HCT116 (cell line): ENCODE results near the gene RETSAT. TPM values are rescaled to one million over a fixed set of nuclear protein-coding genes. Genes with fewer than 3 reads are reported as not detected.

Source experiments
- ATAC-seq: fragments of 200-7000 bp; cut with Tn5 transposase; 2 replicates; pipeline ENCODE4 v1.9.1; 2020; ENCODE audit warnings: mild to moderate bottlenecking, moderate library complexity
- BruUV-seq: library from RNA; stranded (reverse); fragments of 400-500 nt; replicated peaks from 2 replicates; lab custom pipeline; 2021; lab: Mats Ljungman, UMichigan
- CTCF ChIA-PET: fragments of 300-600 bp; sonication (Branson Sonifier 250); formaldehyde crosslinking; loops from one replicate; lab custom pipeline; 2021; ENCODE audit warnings: antibody characterized with exemption; lab: Charles Lee
- POLR2A ChIA-PET: fragments of 300-600, 350-600 bp; sonication (Branson Sonifier 250); formaldehyde crosslinking; loops from one replicate; lab custom pipeline; 2021; ENCODE audit warnings: antibody characterized with exemption; lab: Charles Lee
- RAD21 ChIA-PET, 2 experiments: fragments of 300-600 bp; sonication (Branson Sonifier 250); formaldehyde crosslinking; loops; one replicate each; lab custom pipeline; 2023; ENCODE audit warnings: low total read pairs in 2 of 2; ENCODE audit not compliant: uncharacterized antibody in 2 of 2, unreplicated experiment in 2 of 2, low non-redundant PET in 1 of 2; lab: Charles Lee
- DNase-seq: peaks from one replicate; pipeline ENCODE4 v3.0.0-alpha.2; 2010; ENCODE audit warnings: low read depth, low spot score
- H2AFZ ChIP-seq: fragments of 200-600 bp; shearing (Covaris generic), sonication (generic); 2 replicates; pipeline ENCODE4 v1.6.1; 2017; ENCODE audit warnings: low read depth, mixed run types, mixed read lengths, antibody characterized with exemption, low read length; ENCODE audit not compliant: poor library complexity, severe bottlenecking
- H3K27ac ChIP-seq: 2 replicates; pipeline ENCODE4 v1.5.1; 2012; ENCODE audit warnings: low read depth, low read length
- H3K27me3 ChIP-seq: fragments of 200-600 bp; sonication (generic); 2 replicates; pipeline ENCODE4 v1.6.1; 2016; ENCODE audit warnings: mixed run types, low read length, mixed read lengths; ENCODE audit not compliant: insufficient read depth
- H3K36me3 ChIP-seq, 2 experiments: fragments of 200-500 bp in 1 of 2; fragments of 200-600 bp in 1 of 2; sonication (Bioruptor generic) in 1 of 2; sonication (generic) in 1 of 2; 2 replicates each; pipeline versions ENCODE4 v1.5.1 to v1.6.1; 2014 to 2016; ENCODE audit warnings: low read length in 2 of 2, inconsistent platforms in 1 of 2, mixed read lengths in 1 of 2, mixed run types in 1 of 2; ENCODE audit not compliant: insufficient read depth in 2 of 2, control insufficient read depth in 1 of 2
- H3K4me1 ChIP-seq, 2 experiments: fragments of 200-600 bp in 1 of 2; sonication (generic) in 1 of 2; 2 replicates each; pipeline versions ENCODE4 v1.5.1 to v1.6.1; 2012 to 2017; ENCODE audit warnings: low read length in 2 of 2, inconsistent platforms in 1 of 2, mild to moderate bottlenecking in 1 of 2, mixed read lengths in 1 of 2, mixed run types in 1 of 2, moderate library complexity in 1 of 2; ENCODE audit not compliant: insufficient read depth in 2 of 2, control insufficient read depth in 1 of 2
- H3K4me2 ChIP-seq: fragments of 200-600 bp; sonication (generic); 2 replicates; pipeline ENCODE4 v1.6.1; 2017; ENCODE audit warnings: mixed run types, low read length, mixed read lengths
- H3K4me3 ChIP-seq, 2 experiments: fragments of 200-600 bp in 1 of 2; sonication (generic) in 1 of 2; replicated peaks in 1 of 2; 2 replicates each; pipeline ENCODE4 v1.5.1; 2011 to 2016; ENCODE audit warnings: low read length in 2 of 2, control low read depth in 1 of 2, low read depth in 1 of 2, mild to moderate bottlenecking in 1 of 2, mixed read lengths in 1 of 2, mixed run types in 1 of 2
- H3K79me2 ChIP-seq: fragments of 200-600 bp; sonication (generic); 2 replicates; pipeline ENCODE4 v1.6.1; 2017; ENCODE audit warnings: mild to moderate bottlenecking, mixed run types, low read length, moderate library complexity, mixed read lengths; ENCODE audit not compliant: insufficient read depth
- H3K9ac ChIP-seq: fragments of 200-600 bp; sonication (generic); 2 replicates; pipeline ENCODE4 v1.6.1; 2016; ENCODE audit warnings: low read length, mixed read lengths
- H3K9me2 ChIP-seq: fragments of 200-600 bp; sonication (generic), shearing (Covaris generic); 2 replicates; pipeline ENCODE4 v1.6.1; 2017; ENCODE audit warnings: mixed run types, mild to moderate bottlenecking, moderate library complexity; ENCODE audit not compliant: insufficient read depth
- H3K9me3 ChIP-seq, 2 experiments: fragments of 200-500 bp in 1 of 2; fragments of 200-600 bp in 1 of 2; sonication (Bioruptor generic) in 1 of 2; sonication (generic) in 1 of 2; 2 replicates each; pipeline ENCODE4 v1.6.1; 2014 to 2017; ENCODE audit warnings: low read length in 2 of 2, mixed read lengths in 2 of 2, inconsistent platforms in 1 of 2, low read depth in 1 of 2, mild to moderate bottlenecking in 1 of 2, mixed run types in 1 of 2, moderate library complexity in 1 of 2; ENCODE audit not compliant: control insufficient read depth in 1 of 2, insufficient read depth in 1 of 2
- H4K20me1 ChIP-seq: fragments of 200-600 bp; sonication (generic), shearing (Covaris generic); 2 replicates; pipeline ENCODE4 v1.6.1; 2017; ENCODE audit warnings: mixed run types, mild to moderate bottlenecking, moderate library complexity; ENCODE audit not compliant: insufficient read depth
- JUND ChIP-seq: IDR thresholded peaks from 2 replicates; pipeline ENCODE4 v1.6.1; 2012
- YY1 ChIP-seq: IDR thresholded peaks from 2 replicates; pipeline ENCODE4 v1.6.1; 2011; ENCODE audit warnings: low read length, low read depth, moderate library complexity, mild to moderate bottlenecking; ENCODE audit not compliant: insufficient replicate concordance; ENCODE audit errors: extremely low read depth
- intact Hi-C: fragments of 100-400 bp; cut with micrococcal nuclease; formaldehyde crosslinking; loops from 2 replicates; pipeline ENCODE4 v1.10.0; 2022
- total RNA-seq: library from RNA; stranded (reverse); gene quantifications from one replicate; pipeline ENCODE4 v1.2.1, GENCODE V29; 2021; ENCODE audit not compliant: unreplicated experiment
- TF ChIP-seq, protein P1 (sequence below), 3 experiments: fragments of 200-600 bp in 1 of 3; sonication (generic) in 1 of 3; IDR thresholded peaks in 2 of 3; conservative IDR thresholded peaks in 1 of 3; 2 replicates each; pipeline ENCODE4 v1.5.1; 2012 to 2017; ENCODE audit warnings: low read depth in 2 of 3, low read length in 2 of 3, antibody characterized with exemption in 1 of 3, borderline replicate concordance in 1 of 3, control low read depth in 1 of 3, mild to moderate bottlenecking in 1 of 3, mixed read lengths in 1 of 3, mixed run types in 1 of 3, moderate library complexity in 1 of 3; ENCODE audit not compliant: insufficient read depth in 1 of 3

The RETSAT gene
- total RNA-seq, 1 experiment from 2014 or later, result 59.7 TPM

DNA sequence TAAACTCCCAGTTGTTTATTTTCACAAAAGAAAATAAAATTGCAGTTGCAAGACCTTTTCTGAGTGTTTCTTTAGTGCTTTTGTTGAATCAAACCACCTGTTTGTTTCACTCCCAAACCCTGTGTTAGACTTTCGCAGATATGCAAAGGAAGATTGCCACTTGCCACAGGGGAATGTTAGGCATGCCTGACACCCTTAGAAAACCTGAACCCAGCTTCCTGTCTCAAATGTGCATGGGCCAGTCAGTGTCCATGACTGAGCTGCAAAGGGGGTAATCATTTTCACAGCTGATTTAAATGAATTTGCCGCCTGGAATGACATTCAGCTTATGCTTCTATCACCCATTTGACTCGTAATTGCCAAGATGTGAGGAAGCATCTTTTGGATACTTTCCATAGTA, 44.0 kb downstream of the RETSAT start:
- RAD21 ChIA-PET, result no interaction called here
- POLR2A ChIA-PET, result no interaction called here
- H3K9ac ChIP-seq, result no peak overlapping the region
- H3K4me1 ChIP-seq, result no peaks in the 10 kb centered on the region
- no peaks in the 10 kb centered on the region for H3K9me2 ChIP-seq
- DNase-seq (no peak), ATAC-seq (no peak)
- no peaks in the 10 kb centered on the region; a peak in 1 of 4 replicates for H3K36me3 ChIP-seq
- CTCF ChIA-PET, result no interaction called here
- H4K20me1 ChIP-seq, result no peaks in the 10 kb centered on the region
- no peak overlapping the region for H3K4me3 ChIP-seq
- H3K27ac ChIP-seq, result no peak overlapping the region
- intact Hi-C loops, result no loop called here
- H3K79me2 ChIP-seq, result no peaks in the 10 kb centered on the region
- H3K4me2 ChIP-seq, result no peak overlapping the region
- H3K27me3 ChIP-seq, result no peaks in the 10 kb centered on the region
- no TSS peak for BruUV-seq
- TF ChIP-seq JUND, result no peak
- H3K9me3 ChIP-seq, result no peaks in the 10 kb centered on the region
- no peak overlapping the region for H2AFZ ChIP-seq

DNA sequence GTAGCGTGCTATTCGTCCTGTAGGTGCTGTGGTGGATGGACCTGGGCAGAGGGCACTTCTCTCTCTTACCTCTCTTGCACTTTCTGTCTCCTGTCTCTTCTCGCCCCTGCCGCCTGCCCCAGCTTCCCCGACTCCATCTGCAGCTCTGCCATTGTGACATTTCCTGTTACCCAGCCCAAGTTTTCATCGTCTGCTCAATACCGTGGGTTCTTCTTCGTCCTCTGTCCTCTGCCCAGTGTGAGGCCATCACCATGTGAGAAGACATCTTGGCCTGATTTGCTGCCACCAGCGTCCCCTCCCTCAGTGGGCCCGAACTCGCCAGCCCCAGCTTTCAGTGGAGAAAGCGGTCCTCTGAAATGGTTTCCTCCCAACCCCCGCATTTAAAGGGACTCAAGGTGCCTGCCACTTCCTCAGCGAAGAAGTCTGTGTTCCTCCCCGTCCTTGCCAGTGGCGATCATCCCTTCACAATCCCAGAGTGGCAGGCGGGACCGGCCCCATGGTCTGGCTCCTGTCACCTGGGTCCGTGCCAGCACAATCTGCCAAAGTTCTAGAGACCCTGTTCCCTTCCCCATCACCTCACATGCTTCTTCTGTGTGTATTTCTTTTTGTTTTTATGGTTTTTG, 44.5 kb downstream of the RETSAT start:
- BruUV-seq, result TSS peak; percentile 71
- intact Hi-C loops, result no loop called here
- H3K9me3 ChIP-seq, result no peaks in the 10 kb centered on the region
- no peaks in the 10 kb centered on the region for H3K27me3 ChIP-seq
- H3K4me2 ChIP-seq, result no peak overlapping the region
- no peaks in the 10 kb centered on the region for H3K79me2 ChIP-seq
- ChIA-PET POLR2A (interaction anchor here (0.7 kb wide), 1 partner anchor 402 kb away, joined by 3 read pairs; no protein-coding TSS in a partner anchor), RAD21 (no interaction called here), CTCF (no interaction called here)
- no peak overlapping the region for H3K4me3 ChIP-seq
- DNase-seq, result no peak
- no peaks in the 10 kb centered on the region for H3K9me2 ChIP-seq
- H3K36me3 ChIP-seq, result no peaks in the 10 kb centered on the region
- no peak overlapping the region for H3K9ac ChIP-seq
- no peak for TF ChIP-seq YY1
- TF ChIP-seq, protein P1, sequence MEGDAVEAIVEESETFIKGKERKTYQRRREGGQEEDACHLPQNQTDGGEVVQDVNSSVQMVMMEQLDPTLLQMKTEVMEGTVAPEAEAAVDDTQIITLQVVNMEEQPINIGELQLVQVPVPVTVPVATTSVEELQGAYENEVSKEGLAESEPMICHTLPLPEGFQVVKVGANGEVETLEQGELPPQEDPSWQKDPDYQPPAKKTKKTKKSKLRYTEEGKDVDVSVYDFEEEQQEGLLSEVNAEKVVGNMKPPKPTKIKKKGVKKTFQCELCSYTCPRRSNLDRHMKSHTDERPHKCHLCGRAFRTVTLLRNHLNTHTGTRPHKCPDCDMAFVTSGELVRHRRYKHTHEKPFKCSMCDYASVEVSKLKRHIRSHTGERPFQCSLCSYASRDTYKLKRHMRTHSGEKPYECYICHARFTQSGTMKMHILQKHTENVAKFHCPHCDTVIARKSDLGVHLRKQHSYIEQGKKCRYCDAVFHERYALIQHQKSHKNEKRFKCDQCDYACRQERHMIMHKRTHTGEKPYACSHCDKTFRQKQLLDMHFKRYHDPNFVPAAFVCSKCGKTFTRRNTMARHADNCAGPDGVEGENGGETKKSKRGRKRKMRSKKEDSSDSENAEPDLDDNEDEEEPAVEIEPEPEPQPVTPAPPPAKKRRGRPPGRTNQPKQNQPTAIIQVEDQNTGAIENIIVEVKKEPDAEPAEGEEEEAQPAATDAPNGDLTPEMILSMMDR (IDR thresholded peaks at IDR 0.05 in 2 of 3, conservative IDR thresholded peaks at IDR 0.05 in 1 of 3; ENCODE audit: borderline replicate concordance in 1 of 3, insufficient read depth in 1 of 3, low read depth in 2 of 3, low read length in 2 of 3), result no peak
- H2AFZ ChIP-seq, result no peak overlapping the region
- no peak overlapping the region for H3K27ac ChIP-seq
- no peaks in the 10 kb centered on the region for H3K4me1 ChIP-seq
- H4K20me1 ChIP-seq, result no peaks in the 10 kb centered on the region
- ATAC-seq, result no peak
